IMR-90 (cell line): ENCODE measurements around the gene UBA3. TPM values are rescaled to one million over a fixed set of nuclear protein-coding genes. Genes with fewer than 3 reads are reported as not detected.

Experiments used
- ATAC-seq: fragments of 200-7000 bp; cut with Tn5 transposase; 2 replicates; pipeline ENCODE4 v1.9.1; 2020; ENCODE audit warnings: low read depth, mild to moderate bottlenecking, moderate library complexity
- BruUV-seq: library from RNA; stranded (reverse); fragments of 400-500 nt; replicated peaks from 2 replicates; lab custom pipeline; 2021; lab: Mats Ljungman, UMichigan
- CTCF ChIA-PET: fragments of 300-600 bp; formaldehyde crosslinking; extraction: SDS; loops from one replicate; lab custom pipeline; 2021; ENCODE audit warnings: antibody characterized with exemption; lab: Yijun Ruan, JAX
- POLR2A ChIA-PET: fragments of 300-600 bp; sonication (Branson Sonifier 250); formaldehyde crosslinking; loops from one replicate; lab custom pipeline; 2022; ENCODE audit warnings: antibody characterized with exemption; ENCODE audit not compliant: unreplicated experiment; lab: Charles Lee
- DNase-seq: peaks from one replicate; pipeline ENCODE4 v3.0.0; 2013
- H2AFZ ChIP-seq: replicated peaks from 2 replicates; pipeline ENCODE3; 2013; ENCODE audit warnings: low read length, mild to moderate bottlenecking; ENCODE audit not compliant: poor library complexity
- H2AK5ac ChIP-seq: 2 replicates; pipeline ENCODE4 v1.6.1; 2013; ENCODE audit warnings: low read depth, low read length, inconsistent platforms
- H2AK9ac ChIP-seq: replicated peaks from 2 replicates; pipeline ENCODE3; 2013; ENCODE audit warnings: mild to moderate bottlenecking, low read depth, low read length, moderate library complexity; ENCODE audit not compliant: poor library complexity
- H2BK120ac ChIP-seq: 2 replicates; pipeline ENCODE4 v1.6.1; 2013; ENCODE audit warnings: low read depth, low read length, inconsistent platforms
- H2BK15ac ChIP-seq: 3 replicates; pipeline ENCODE4 v1.6.1; 2013; ENCODE audit warnings: low read depth, low read length, inconsistent platforms
- H2BK20ac ChIP-seq: 2 replicates; pipeline ENCODE4 v1.6.1; 2013; ENCODE audit warnings: low read depth, mild to moderate bottlenecking, inconsistent platforms, low read length, moderate library complexity
- H2BK5ac ChIP-seq: 2 replicates; pipeline ENCODE4 v1.6.1; 2013; ENCODE audit warnings: mild to moderate bottlenecking, low read depth, low read length, inconsistent platforms; ENCODE audit not compliant: poor library complexity, severe bottlenecking
- H3K14ac ChIP-seq: replicated peaks from 2 replicates; pipeline ENCODE4 v1.6.1; 2013; ENCODE audit warnings: low read depth, low read length, inconsistent platforms
- H3K18ac ChIP-seq: 2 replicates; pipeline ENCODE4 v1.6.1; 2013; ENCODE audit warnings: low read depth, low read length, control low read depth
- H3K23ac ChIP-seq: 2 replicates; pipeline ENCODE4 v1.6.1; 2013; ENCODE audit warnings: low read depth, low read length, inconsistent platforms
- H3K27ac ChIP-seq: 2 replicates; pipeline ENCODE4 v1.5.1; 2013; ENCODE audit warnings: mild to moderate bottlenecking, control low read depth, low read length; ENCODE audit not compliant: insufficient read depth
- H3K27me3 ChIP-seq: 2 replicates; pipeline ENCODE4 v1.6.1; 2013; ENCODE audit warnings: low read length; ENCODE audit not compliant: control insufficient read depth, insufficient read depth
- H3K36me3 ChIP-seq: 2 replicates; pipeline ENCODE4 v1.6.1; 2013; ENCODE audit warnings: low read length, mixed read lengths; ENCODE audit not compliant: control insufficient read depth, insufficient read depth
- H3K4ac ChIP-seq: 2 replicates; pipeline ENCODE4 v1.6.1; 2013; ENCODE audit warnings: low read depth, low read length, inconsistent platforms
- H3K4me1 ChIP-seq: 2 replicates; pipeline ENCODE4 v1.6.1; 2013; ENCODE audit warnings: low read length, mixed read lengths; ENCODE audit not compliant: control insufficient read depth, insufficient read depth
- H3K4me2 ChIP-seq: 2 replicates; pipeline ENCODE4 v1.6.1; 2013; ENCODE audit warnings: low read depth, mild to moderate bottlenecking, control low read depth, low read length, moderate library complexity
- H3K4me3 ChIP-seq: 2 replicates; pipeline ENCODE4 v1.5.1; 2013; ENCODE audit warnings: low read depth, mild to moderate bottlenecking, control low read depth, low read length, moderate library complexity; ENCODE audit not compliant: insufficient read depth
- H3K56ac ChIP-seq: 2 replicates; pipeline ENCODE4 v1.6.1; 2013; ENCODE audit warnings: low read length, inconsistent platforms; ENCODE audit not compliant: insufficient read depth; ENCODE audit errors: extremely low read depth
- H3K79me1 ChIP-seq, 2 experiments: 2 replicates each; pipeline ENCODE4 v1.6.1; 2013; ENCODE audit warnings: low read length in 2 of 2, inconsistent platforms in 1 of 2, low read depth in 1 of 2
- H3K9ac ChIP-seq: 2 replicates; pipeline ENCODE4 v1.6.1; 2013; ENCODE audit warnings: low read depth, low read length, control low read depth
- H3K9me1 ChIP-seq: 2 replicates; pipeline ENCODE4 v1.6.1; 2013; ENCODE audit warnings: low read length, inconsistent platforms; ENCODE audit not compliant: insufficient read depth
- H3K9me3 ChIP-seq: 2 replicates; pipeline ENCODE4 v1.6.1; 2013; ENCODE audit warnings: low read length; ENCODE audit not compliant: control insufficient read depth, insufficient read depth
- H4K20me1 ChIP-seq: 2 replicates; pipeline ENCODE4 v1.6.1; 2013; ENCODE audit warnings: low read length, inconsistent platforms; ENCODE audit not compliant: insufficient read depth
- H4K5ac ChIP-seq: 2 replicates; pipeline ENCODE4 v1.6.1; 2013; ENCODE audit warnings: mild to moderate bottlenecking, low read depth, low read length, control low read depth
- H4K8ac ChIP-seq, 2 experiments: 2 replicates each; pipeline ENCODE4 v1.6.1; 2013; ENCODE audit warnings: low read depth in 2 of 2, low read length in 2 of 2, control low read depth in 1 of 2, inconsistent platforms in 1 of 2
- H4K91ac ChIP-seq: 2 replicates; pipeline ENCODE4 v1.6.1; 2013; ENCODE audit warnings: low read depth, low read length, inconsistent platforms; ENCODE audit not compliant: insufficient read depth
- CEBPB ChIP-seq: IDR thresholded peaks from 2 replicates; pipeline ENCODE4 v1.6.1; 2012; ENCODE audit warnings: low read depth, low read length, improper control_type of control experiment
- CHD1 ChIP-seq: IDR thresholded peaks from 2 replicates; pipeline ENCODE4 v1.6.1; 2012; ENCODE audit warnings: low read depth, low read length, improper control_type of control experiment
- CTCF ChIP-seq: conservative IDR thresholded peaks from 2 replicates; pipeline ENCODE4 v1.5.1; 2012; ENCODE audit warnings: mild to moderate bottlenecking, low read depth, low read length, improper control_type of control experiment
- ELK1 ChIP-seq: fragments of 150-350 bp; IDR thresholded peaks from 2 replicates; pipeline ENCODE4 v1.6.1; 2016; ENCODE audit warnings: low read depth, mild to moderate bottlenecking, low read length, moderate library complexity, borderline replicate concordance
- MAFK ChIP-seq: IDR thresholded peaks from 2 replicates; pipeline ENCODE4 v1.6.1; 2012; ENCODE audit warnings: low read depth, low read length, improper control_type of control experiment
- MAZ ChIP-seq: IDR thresholded peaks from 2 replicates; pipeline ENCODE4 v1.6.1; 2012; ENCODE audit warnings: low read depth, mild to moderate bottlenecking, low read length, improper control_type of control experiment, moderate library complexity, borderline replicate concordance
- MXI1 ChIP-seq: IDR thresholded peaks from 2 replicates; pipeline ENCODE4 v1.6.1; 2012; ENCODE audit warnings: low read depth, mild to moderate bottlenecking, low read length, moderate library complexity, borderline replicate concordance
- RAD21 ChIP-seq: IDR thresholded peaks from 2 replicates; pipeline ENCODE4 v1.6.1; 2012; ENCODE audit warnings: low read length, improper control_type of control experiment
- RCOR1 ChIP-seq: IDR thresholded peaks from 2 replicates; pipeline ENCODE4 v1.6.1; 2012; ENCODE audit warnings: mild to moderate bottlenecking, low read length, improper control_type of control experiment; ENCODE audit not compliant: insufficient replicate concordance
- RFX5 ChIP-seq: IDR thresholded peaks from 2 replicates; pipeline ENCODE4 v1.8.0; 2012; ENCODE audit warnings: low read depth, mild to moderate bottlenecking, low read length, moderate library complexity
- USF2 ChIP-seq: fragments of 150-350 bp; IDR thresholded peaks from 2 replicates; pipeline ENCODE4 v1.6.1; 2017; ENCODE audit warnings: mild to moderate bottlenecking, antibody characterized with exemption, low read length, low read depth
- WGBS, 2 experiments: methylation state at CpG; one replicate each; pipeline versions ENCODE4 v1.1.5 to v1.1.7; 2013; ENCODE audit warnings: missing lambda C conversion rate in 2 of 2; ENCODE audit not compliant: insufficient read length in 1 of 2; ENCODE audit errors: extremely low coverage in 2 of 2; 5-methylcytosine and 5-hydroxymethylcytosine counted together
- dilution Hi-C: fragments of 300-500 bp; cut with HindIII; formaldehyde crosslinking; loops from one replicate; pipeline ENCODE4 v1.14.3; 2018; ENCODE audit warnings: low sequenced_read_pairs; ENCODE audit not compliant: unreplicated experiment
- in situ Hi-C: fragments of 300-500 bp; cut with MboI; formaldehyde crosslinking; loops from 3 replicates; pipeline ENCODE4 v1.14.3; 2019; ENCODE audit warnings: low sequenced_read_pairs, inconsistent platforms, mixed read lengths
- intact Hi-C: fragments of 100-400 bp; cut with micrococcal nuclease; formaldehyde crosslinking; loops from 2 replicates; pipeline ENCODE4 v1.10.0; 2022
- polyA plus RNA-seq, 3 experiments: library from polyadenylated mRNA; depleted of rRNA; stranded (reverse); fragments of >200 nt; gene quantifications; 2 replicates each; pipeline ENCODE4 v1.2.3, GENCODE V29; 2012; ENCODE audit warnings: low replicate concordance in 1 of 3
- total RNA-seq: library from RNA; depleted of rRNA; stranded (reverse); fragments of >200 nt; gene quantifications from 2 replicates; pipeline ENCODE4 v1.2.3, GENCODE V29; 2012

The UBA3 gene
- total and polyA plus RNA-seq, 2 of the 4 experiments (the other 2 are of a cell fraction): 51.8 to 64.3 TPM

- Histone ChIP-seq H3K9me1 (peaks cover 7% of the 10 kb centered on the region), H3K9ac (peak overlapping the region; percentile 85), H4K20me1 (no peaks in the 10 kb centered on the region), H2BK5ac (peak overlapping the region; percentile 92), H2BK15ac (peak overlapping the region; percentile 34; the same call in 2 of the 3 replicates), H2AK5ac (0 out of 2 replicates have a peak overlapping the region, but pooled peaks have one; percentile 56), H4K91ac (peak overlapping the region; percentile 90), H3K14ac (peak overlapping the region; percentile 98), H3K23ac (peak overlapping the region; percentile 98), H3K4me1 (peaks cover 6% of the 10 kb centered on the region), H3K4me3 (peak overlapping the region; percentile 66), H3K9me3 (no peaks in the 10 kb centered on the region), H2AK9ac (peak overlapping the region; percentile 91), H2BK20ac (0 out of 2 replicates have a peak overlapping the region, but pooled peaks have one; percentile 53), H4K8ac (peak overlapping the region; percentile 88 to 90), H2BK120ac (peak overlapping the region; percentile 82), H3K4ac (peak overlapping the region; percentile 91), H4K5ac (peak overlapping the region; percentile 20), H3K56ac (peak overlapping the region; percentile 90), H3K36me3 (peaks cover 4% of the 10 kb centered on the region), H3K18ac (peak overlapping the region; percentile 7; the same call in 1 of the 2 replicates), H3K27ac (peak overlapping the region; percentile 93), H3K79me1 (peaks cover 6 to 45% of the 10 kb centered on the region in 2 experiments), H2AFZ (peak overlapping the region; percentile 98), H3K27me3 (no peaks in the 10 kb centered on the region), H3K4me2 (peak overlapping the region; percentile 80)
- dilution Hi-C loops (no loop called here), in situ Hi-C loops (no loop called here), intact Hi-C loops (no loop called here)
- ChIA-PET CTCF (interaction anchor here (1.0 kb wide), 1 partner anchor 13 kb away, joined by 3 read pairs; no protein-coding TSS in a partner anchor), POLR2A (no interaction called here)
- ATAC-seq (no peak), DNase-seq (no peak)
- no peak for TF ChIP-seq MXI1
- TF ChIP-seq CHD1: no peak
- no peak for TF ChIP-seq RFX5
- no peak for TF ChIP-seq ELK1
- TF ChIP-seq RCOR1: no peak
- no peak for TF ChIP-seq MAZ
- no peak for TF ChIP-seq CEBPB
- no peak for TF ChIP-seq USF2
- no peak for TF ChIP-seq RAD21
- no peak for TF ChIP-seq MAFK
- no peak for TF ChIP-seq CTCF
- WGBS, 2 experiments: 0% methylated on average over 2 of the region's 11 CpGs; no CpG with 5 or more reads in 1 of the 2 experiments
- TSS peak; percentile 71 for BruUV-seq
Observed at GRCh38 chr3:69014022-69014580, 66.1 kb downstream of the UBA3 start.
